Loucy (cell line): Measurements from ENCODE around the gene FGF5.
A peak's percentile ranks its signal among the peaks of the same experiment; 100 is the strongest.

ENCODE experiments used
- H2AFZ ChIP-seq: fragments of 200-600 bp; sonication (generic); 2 replicates; pipeline ENCODE4 v1.6.0; 2016; ENCODE audit warnings: antibody characterized with exemption, mild to moderate bottlenecking, low read length, moderate library complexity
- H3F3A ChIP-seq: fragments of 200-600 bp; 2 replicates; pipeline ENCODE4 v1.6.0; 2016; ENCODE audit warnings: antibody characterized with exemption, low read depth, mild to moderate bottlenecking
- H3K27me3 ChIP-seq: fragments of 200-600 bp; sonication (generic); 2 replicates; pipeline ENCODE4 v1.6.1; 2014; ENCODE audit warnings: low read length, mild to moderate bottlenecking; ENCODE audit not compliant: insufficient read depth, poor library complexity, severe bottlenecking
- H3K36me3 ChIP-seq: fragments of 200-600 bp; sonication (generic); 2 replicates; pipeline ENCODE4 v1.6.1; 2016; ENCODE audit warnings: low read length; ENCODE audit not compliant: insufficient read depth
- H3K4me1 ChIP-seq: fragments of 200-600 bp; sonication (generic); 2 replicates; pipeline ENCODE4 v1.5.1; 2014; ENCODE audit warnings: low read length, mild to moderate bottlenecking; ENCODE audit not compliant: insufficient read depth, poor library complexity, severe bottlenecking
- H3K4me2 ChIP-seq: fragments of 200-600 bp; sonication (generic); 2 replicates; pipeline ENCODE4 v1.6.0; 2014; ENCODE audit warnings: antibody characterized with exemption, low read length, low read depth, mild to moderate bottlenecking; ENCODE audit not compliant: poor library complexity, severe bottlenecking
- H3K4me3 ChIP-seq: fragments of 200-600 bp; sonication (generic); 2 replicates; pipeline ENCODE4 v1.5.1; 2014; ENCODE audit warnings: low read length, mild to moderate bottlenecking, mixed read lengths; ENCODE audit not compliant: poor library complexity, severe bottlenecking
- H3K79me2 ChIP-seq: fragments of 200-600 bp; sonication (generic); 2 replicates; pipeline ENCODE4 v1.6.1; 2014; ENCODE audit warnings: low read length; ENCODE audit not compliant: insufficient read depth
- H3K9ac ChIP-seq: fragments of 200-600 bp; sonication (generic); 2 replicates; pipeline ENCODE4 v1.6.0; 2014; ENCODE audit warnings: mild to moderate bottlenecking, low read depth, low read length, moderate library complexity; ENCODE audit not compliant: poor library complexity, severe bottlenecking
- H3K9me2 ChIP-seq: fragments of 200-600 bp; sonication (generic); replicated peaks from 2 replicates; pipeline ENCODE4 v1.6.1; 2016; ENCODE audit warnings: low read depth, low read length, mixed read lengths
- H3K9me3 ChIP-seq: fragments of 200-600 bp; sonication (generic); 2 replicates; pipeline ENCODE4 v1.6.1; 2014; ENCODE audit warnings: mild to moderate bottlenecking, antibody characterized with exemption, low read length, low read depth; ENCODE audit not compliant: insufficient read depth
- H4K20me1 ChIP-seq: fragments of 200-600 bp; sonication (generic); 2 replicates; pipeline ENCODE4 v1.6.0; 2014; ENCODE audit warnings: antibody characterized with exemption, low read length, mild to moderate bottlenecking; ENCODE audit not compliant: insufficient read depth, poor library complexity, severe bottlenecking
- CTCF ChIP-seq: fragments of 200-600 bp; sonication (generic); conservative IDR thresholded peaks from 2 replicates; pipeline ENCODE4 v1.5.1; 2014; ENCODE audit warnings: mild to moderate bottlenecking, antibody characterized with exemption, low read length
- EZH2phosphoT487 ChIP-seq: fragments of 200-600 bp; IDR thresholded peaks from 2 replicates; pipeline ENCODE4 v1.6.1; 2018; ENCODE audit warnings: antibody characterized with exemption, mild to moderate bottlenecking, moderate library complexity, borderline replicate concordance

FGF5 gene

DNA sequence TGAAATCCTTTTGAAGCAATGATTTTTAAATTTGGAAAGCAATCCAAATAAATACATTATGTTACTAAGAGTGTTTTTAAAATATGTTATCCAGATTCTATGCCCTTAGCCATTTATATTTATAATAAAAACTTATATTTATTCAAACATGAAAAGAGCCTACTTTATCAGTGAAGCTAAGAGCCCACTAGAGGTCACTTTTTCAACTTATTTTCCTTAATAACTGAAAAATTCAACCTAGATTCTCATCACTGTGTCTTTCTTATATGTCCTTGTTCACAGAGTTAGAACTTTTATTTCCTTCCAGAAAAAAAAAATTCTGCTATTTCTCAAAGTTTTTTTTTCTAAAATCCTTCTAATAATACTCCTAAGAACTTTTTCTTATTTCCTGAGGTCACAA is 45.3 kb upstream of the FGF5 start:
- Histone ChIP-seq H3K9me2 (no peaks in the 10 kb centered on the region), H3K4me2 (no peak overlapping the region), H3K27me3 (no peaks in the 10 kb centered on the region), H3K36me3 (no peaks in the 10 kb centered on the region), H3F3A (no peaks in the 10 kb centered on the region), H2AFZ (no peak overlapping the region), H3K9me3 (no peaks in the 10 kb centered on the region), H3K4me1 (peaks cover 5% of the 10 kb centered on the region), H3K4me3 (no peak overlapping the region), H3K79me2 (no peaks in the 10 kb centered on the region), H4K20me1 (no peaks in the 10 kb centered on the region), H3K9ac (no peak overlapping the region)
- TF ChIP-seq CTCF (peak; percentile 58), EZH2phosphoT487 (no peak)

DNA sequence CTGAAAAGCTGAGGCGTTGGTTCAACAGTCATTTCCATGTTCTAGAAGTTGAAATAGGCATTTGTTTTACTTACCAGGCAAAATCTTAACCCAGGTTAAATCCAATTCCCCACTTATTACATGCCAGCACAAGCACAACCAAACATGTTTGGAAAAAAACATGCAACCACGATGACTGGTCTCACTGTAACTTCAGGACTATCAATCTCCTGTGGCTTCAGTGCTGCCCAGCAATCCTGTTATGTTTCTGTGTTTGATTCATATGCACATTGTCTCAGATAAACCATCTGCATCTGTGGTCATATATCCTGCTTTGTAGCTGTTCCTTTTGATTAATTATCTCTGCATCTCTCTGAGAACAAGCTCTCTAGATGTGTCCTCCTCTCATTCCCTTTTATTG is 40.9 kb upstream of the FGF5 start:
- H3K9ac ChIP-seq: no peak overlapping the region
- no peaks in the 10 kb centered on the region for H3K9me2 ChIP-seq
- no peaks in the 10 kb centered on the region for H3F3A ChIP-seq
- H3K4me3 ChIP-seq: no peak overlapping the region
- no peaks in the 10 kb centered on the region for H3K36me3 ChIP-seq
- no peaks in the 10 kb centered on the region for H4K20me1 ChIP-seq
- no peaks in the 10 kb centered on the region for H3K79me2 ChIP-seq
- no peaks in the 10 kb centered on the region for H3K27me3 ChIP-seq
- H3K4me2 ChIP-seq: no peak overlapping the region
- H2AFZ ChIP-seq: no peak overlapping the region
- H3K9me3 ChIP-seq: no peaks in the 10 kb centered on the region
- TF ChIP-seq EZH2phosphoT487 (no peak), CTCF (no peak)
- peaks cover 7% of the 10 kb centered on the region for H3K4me1 ChIP-seq

- H3K4me2 ChIP-seq: no peak overlapping the region
- no peaks in the 10 kb centered on the region for H3K36me3 ChIP-seq
- peaks cover 9% of the 10 kb centered on the region for H3K4me1 ChIP-seq
- no peaks in the 10 kb centered on the region for H3K9me3 ChIP-seq
- no peaks in the 10 kb centered on the region for H3K79me2 ChIP-seq
- H3K9ac ChIP-seq: no peak overlapping the region
- H3K27me3 ChIP-seq: no peaks in the 10 kb centered on the region
- no peak overlapping the region for H3K4me3 ChIP-seq
- no peaks in the 10 kb centered on the region for H3F3A ChIP-seq
- H2AFZ ChIP-seq: no peak overlapping the region
- no peak for TF ChIP-seq CTCF
- no peak for TF ChIP-seq EZH2phosphoT487
- H3K9me2 ChIP-seq: no peaks in the 10 kb centered on the region
- no peaks in the 10 kb centered on the region for H4K20me1 ChIP-seq
Observed at GRCh38 chr4:80226094-80226493, 40.4 kb upstream of the FGF5 start.
